Skeletal muscle satellite cell (primary cell): Measurements from ENCODE around the gene PRAME.

ENCODE experiments used
- H3K27me3 ChIP-seq: 2 replicates; pipeline ENCODE4 v1.7.0; 2013; ENCODE audit warnings: low read length; ENCODE audit not compliant: control insufficient read depth, insufficient read depth
- H3K36me3 ChIP-seq: 2 replicates; pipeline ENCODE4 v1.7.0; 2013; ENCODE audit warnings: mild to moderate bottlenecking, control low read depth, low read length; ENCODE audit not compliant: insufficient read depth
- H3K4me1 ChIP-seq: 2 replicates; pipeline ENCODE4 v1.7.0; 2013; ENCODE audit warnings: low read length; ENCODE audit not compliant: control insufficient read depth, insufficient read depth
- H3K4me2 ChIP-seq: 2 replicates; pipeline ENCODE4 v1.7.0; 2013; ENCODE audit warnings: mild to moderate bottlenecking, low read length
- H3K4me3 ChIP-seq: 2 replicates; pipeline ENCODE4 v1.7.0; 2013; ENCODE audit warnings: low read length
- H3K9ac ChIP-seq: 2 replicates; pipeline ENCODE4 v1.7.0; 2013; ENCODE audit warnings: mild to moderate bottlenecking, low read depth, low read length, moderate library complexity
- H3K9me3 ChIP-seq: replicated peaks from 2 replicates; pipeline ENCODE4 v1.7.0; 2013; ENCODE audit warnings: mild to moderate bottlenecking, control low read depth, low read length

PRAME gene

DNA sequence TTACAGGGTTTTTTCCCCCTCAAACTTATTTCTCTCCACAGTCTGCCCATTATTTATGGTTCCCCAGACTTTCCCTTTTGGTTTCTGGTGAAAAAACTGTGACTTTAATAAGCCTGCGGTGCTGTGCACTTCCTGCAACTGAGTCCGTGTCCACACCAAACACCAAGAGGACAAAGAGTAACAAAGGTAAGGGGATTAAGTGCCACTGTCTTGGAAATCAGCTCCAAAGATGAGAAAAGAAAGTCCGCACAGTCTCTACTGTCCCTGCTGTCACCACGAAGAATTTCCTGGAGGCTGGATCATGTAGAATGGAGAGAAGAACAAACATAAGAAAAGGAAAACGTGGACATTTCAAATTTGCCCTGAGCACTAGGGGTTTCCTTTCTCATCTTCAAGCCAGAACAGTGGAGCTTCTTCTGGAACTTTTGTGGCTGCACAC, 17.9 kb upstream of the PRAME start:
- no peak overlapping the region for H3K4me3 ChIP-seq
- H3K9me3 ChIP-seq, result no peaks in the 10 kb centered on the region
- H3K27me3 ChIP-seq, result peaks cover 52% of the 10 kb centered on the region
- H3K4me1 ChIP-seq, result peaks cover 6% of the 10 kb centered on the region
- H3K9ac ChIP-seq, result no peak overlapping the region
- no peaks in the 10 kb centered on the region for H3K36me3 ChIP-seq
- no peak overlapping the region for H3K4me2 ChIP-seq

DNA sequence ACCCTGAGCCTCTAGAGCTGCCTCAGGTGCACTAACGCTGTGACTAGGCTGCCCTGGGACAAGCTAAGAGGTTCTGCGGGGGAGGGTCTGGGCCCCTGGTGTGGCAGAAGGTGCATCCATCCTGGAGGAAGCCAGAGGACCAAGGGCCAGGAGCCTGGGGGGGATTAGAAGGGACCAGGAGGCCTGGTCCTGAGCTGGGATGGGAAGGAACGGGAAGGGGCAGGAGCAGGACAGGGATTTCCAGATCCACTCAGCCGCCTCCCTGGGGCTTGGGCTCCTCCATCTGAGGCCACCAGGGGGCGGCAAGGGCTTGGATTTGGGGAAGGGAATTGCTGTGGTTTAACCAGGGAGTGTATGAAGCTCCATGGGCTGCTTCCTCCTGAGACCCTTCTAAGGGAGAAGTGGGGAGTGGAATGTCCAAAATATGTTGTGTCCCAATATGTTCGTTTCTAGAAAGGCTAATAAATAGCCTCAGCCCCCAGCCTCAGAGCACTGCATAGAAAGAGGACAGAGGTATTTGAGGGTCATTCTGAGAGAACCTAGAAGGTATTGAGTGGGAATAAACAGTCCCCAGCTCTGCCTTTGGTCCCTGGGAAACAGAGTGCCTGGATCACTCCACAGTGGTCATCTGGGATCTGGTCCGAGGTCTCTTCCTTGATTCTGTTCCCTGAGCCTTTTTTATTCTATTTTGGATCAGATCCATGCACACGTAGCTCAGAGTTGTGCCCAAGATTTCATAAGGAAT, 17.4 kb upstream of the PRAME start:
- Histone ChIP-seq H3K9me3 (no peaks in the 10 kb centered on the region), H3K4me2 (no peak overlapping the region), H3K36me3 (no peaks in the 10 kb centered on the region), H3K4me1 (peaks cover 6% of the 10 kb centered on the region), H3K9ac (no peak overlapping the region), H3K27me3 (peaks cover 52% of the 10 kb centered on the region), H3K4me3 (no peak overlapping the region)

DNA sequence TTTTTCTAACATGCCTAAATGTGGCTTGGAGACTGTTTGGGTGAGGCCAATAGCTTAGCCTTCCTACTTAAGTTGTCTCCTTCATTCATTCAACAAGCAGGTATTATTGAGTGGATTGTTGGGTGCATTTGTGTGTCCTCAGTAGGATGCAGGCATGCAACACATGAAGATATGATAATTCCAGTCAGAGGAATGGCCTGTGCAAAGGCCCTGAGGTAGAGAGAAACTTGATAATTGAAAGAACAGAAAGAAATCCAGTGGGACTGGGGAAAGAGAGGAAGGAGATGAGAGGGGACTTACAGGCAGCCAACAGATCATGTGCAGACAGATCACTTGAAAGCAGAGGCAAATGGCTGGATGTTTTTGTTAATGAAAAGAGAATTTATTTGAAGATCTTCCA, 15.3 kb upstream of the PRAME start:
- Histone ChIP-seq H3K36me3 (no peaks in the 10 kb centered on the region), H3K4me2 (no peak overlapping the region), H3K9ac (no peak overlapping the region), H3K4me3 (no peak overlapping the region), H3K27me3 (peaks cover 58% of the 10 kb centered on the region), H3K9me3 (no peaks in the 10 kb centered on the region), H3K4me1 (peaks cover 5% of the 10 kb centered on the region)

DNA sequence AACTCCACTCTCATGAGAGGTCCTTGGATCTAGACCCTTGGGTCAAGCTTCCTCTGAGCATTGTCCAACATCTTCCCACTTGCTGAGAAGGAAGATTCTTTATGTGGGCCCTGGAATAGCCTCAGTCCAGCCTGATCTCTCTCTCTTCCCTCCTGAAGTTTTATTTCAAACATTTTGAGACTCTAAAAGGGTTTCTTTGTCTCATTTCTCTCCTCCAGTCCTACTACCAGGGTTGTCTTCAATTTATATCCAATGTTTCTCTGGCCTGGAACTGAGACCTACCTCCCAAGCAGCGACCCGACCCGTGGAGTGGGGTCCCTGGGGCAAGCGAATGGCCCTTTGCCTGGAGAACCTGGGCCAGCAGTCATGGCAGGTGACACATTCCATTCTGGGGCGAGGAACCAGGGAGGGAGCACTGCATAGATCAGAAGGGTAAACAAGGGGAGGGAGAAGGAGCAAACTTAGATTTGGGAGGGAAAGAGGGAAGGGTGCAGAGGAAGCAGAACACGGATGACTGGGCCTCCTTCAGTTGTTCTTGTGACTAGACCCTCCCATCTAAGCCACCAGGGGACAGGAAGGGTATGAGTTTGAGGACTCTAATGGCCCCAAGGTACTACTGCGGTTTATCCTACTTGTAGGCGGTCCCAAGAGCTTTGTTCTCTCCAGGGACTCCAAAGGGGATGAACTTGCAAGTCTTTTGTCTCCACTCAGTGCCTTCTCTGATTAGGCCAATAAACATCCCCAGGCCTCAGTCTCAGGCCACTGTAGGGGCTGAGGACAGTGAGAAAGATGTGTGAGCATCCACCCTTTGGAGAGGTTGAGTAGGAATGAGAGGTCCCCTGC, 14.2 kb upstream of the PRAME start:
- Histone ChIP-seq H3K9ac (no peak overlapping the region), H3K4me1 (no peaks in the 10 kb centered on the region), H3K36me3 (no peaks in the 10 kb centered on the region), H3K4me3 (no peak overlapping the region), H3K27me3 (peaks cover 69% of the 10 kb centered on the region), H3K4me2 (no peak overlapping the region), H3K9me3 (no peaks in the 10 kb centered on the region)

DNA sequence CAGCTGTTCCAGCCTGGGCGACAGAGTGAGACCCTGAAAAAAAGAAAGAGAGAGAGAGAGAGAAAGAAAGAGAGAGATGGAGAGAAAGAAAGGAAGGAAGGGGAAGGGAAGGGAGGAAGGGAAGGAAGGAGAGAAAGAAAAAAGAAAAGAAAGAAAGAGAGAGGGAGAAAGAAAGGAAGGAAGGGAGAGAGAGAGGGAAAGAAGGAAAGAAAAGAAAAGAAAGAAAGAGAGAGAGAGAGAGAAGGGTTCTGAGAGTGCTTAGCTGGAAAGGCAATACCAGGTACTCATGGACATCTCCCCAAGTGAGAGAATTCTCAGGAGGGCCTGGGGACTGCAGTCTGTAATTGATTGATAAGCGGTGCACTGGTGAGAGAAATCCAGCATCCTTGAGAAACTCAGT, 12.8 kb upstream of the PRAME start:
- Histone ChIP-seq H3K4me3 (no peak overlapping the region), H3K27me3 (peaks cover 70% of the 10 kb centered on the region), H3K9ac (no peak overlapping the region)

DNA sequence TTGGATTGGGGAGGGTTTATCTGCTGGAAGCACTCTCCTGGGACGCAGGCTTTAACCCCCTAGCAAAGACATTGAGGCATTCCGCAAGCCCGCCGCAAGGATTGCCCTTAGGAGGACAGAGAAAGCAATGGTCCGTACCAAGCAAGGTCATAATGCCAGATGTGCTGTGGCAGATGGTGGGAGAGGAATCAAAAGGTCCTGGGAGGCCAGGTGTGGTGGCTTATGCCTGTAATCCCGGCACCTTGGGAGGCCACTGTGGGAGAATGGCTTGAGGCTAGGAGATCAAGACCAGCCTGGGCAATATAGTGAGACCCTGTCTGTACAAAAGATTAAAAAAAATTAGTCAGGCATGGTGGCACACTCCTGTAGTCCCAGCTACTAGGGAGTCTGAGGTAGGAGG, 12.4 kb upstream of the PRAME start:
- no peak overlapping the region for H3K4me3 ChIP-seq
- no peak overlapping the region for H3K4me2 ChIP-seq
- no peaks in the 10 kb centered on the region for H3K36me3 ChIP-seq
- no peaks in the 10 kb centered on the region for H3K4me1 ChIP-seq
- H3K9me3 ChIP-seq, result no peaks in the 10 kb centered on the region
- H3K9ac ChIP-seq, result no peak overlapping the region
- peaks cover 66% of the 10 kb centered on the region for H3K27me3 ChIP-seq

More for the DNA sequence above, 12.8 kb upstream of the PRAME start:
- Histone ChIP-seq H3K4me1 (no peaks in the 10 kb centered on the region), H3K4me2 (no peak overlapping the region), H3K36me3 (no peaks in the 10 kb centered on the region), H3K9me3 (no peaks in the 10 kb centered on the region)

DNA sequence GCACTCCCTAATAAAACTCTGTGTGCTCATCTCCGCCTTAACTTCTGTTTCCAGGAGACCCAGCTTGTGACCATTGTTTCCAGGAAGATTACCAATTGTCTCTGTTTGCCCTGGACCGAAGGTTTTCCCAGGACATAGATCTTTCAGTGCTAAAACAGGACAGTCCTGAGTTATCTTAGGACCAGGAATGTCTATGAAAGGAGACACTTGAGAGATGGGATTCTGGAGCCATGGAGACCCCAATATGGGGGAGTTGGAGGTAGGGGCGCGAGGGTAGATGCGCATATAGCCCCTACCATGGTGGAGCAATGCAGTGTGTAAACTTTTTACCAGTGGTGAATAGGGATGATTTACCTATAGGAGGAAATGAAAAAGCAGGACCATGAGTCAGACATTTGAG, 10.2 kb upstream of the PRAME start:
- no peak overlapping the region for H3K4me3 ChIP-seq
- no peaks in the 10 kb centered on the region for H3K9me3 ChIP-seq
- H3K27me3 ChIP-seq, result peaks cover 68% of the 10 kb centered on the region
- H3K9ac ChIP-seq, result no peak overlapping the region
- no peaks in the 10 kb centered on the region for H3K4me1 ChIP-seq
- H3K36me3 ChIP-seq, result no peaks in the 10 kb centered on the region
- no peak overlapping the region for H3K4me2 ChIP-seq

DNA sequence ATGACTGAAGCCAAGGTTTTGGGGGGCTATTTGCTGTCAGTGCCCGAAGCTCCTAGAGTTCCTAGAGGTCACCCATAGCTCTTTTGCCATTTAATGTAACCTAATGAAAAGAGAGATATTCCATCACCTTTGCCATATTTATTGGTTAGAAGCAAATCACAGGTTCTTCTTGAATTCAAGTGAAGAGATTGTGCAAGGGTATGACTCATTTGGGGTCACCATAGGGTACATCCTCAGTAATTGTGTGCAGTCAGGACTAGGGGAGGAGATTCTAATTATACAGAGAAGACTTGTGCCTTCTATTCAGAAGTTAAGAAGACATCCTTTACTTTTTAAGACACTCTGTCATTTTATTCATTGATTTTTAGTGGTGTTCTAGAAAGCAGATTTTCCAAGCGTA, 6.9 kb upstream of the PRAME start:
- H3K36me3 ChIP-seq, result no peaks in the 10 kb centered on the region
- no peak overlapping the region for H3K4me2 ChIP-seq
- H3K4me1 ChIP-seq, result no peaks in the 10 kb centered on the region
- peaks cover 39% of the 10 kb centered on the region for H3K27me3 ChIP-seq
- no peak overlapping the region for H3K9ac ChIP-seq
- no peak overlapping the region for H3K4me3 ChIP-seq
- H3K9me3 ChIP-seq, result no peaks in the 10 kb centered on the region

DNA sequence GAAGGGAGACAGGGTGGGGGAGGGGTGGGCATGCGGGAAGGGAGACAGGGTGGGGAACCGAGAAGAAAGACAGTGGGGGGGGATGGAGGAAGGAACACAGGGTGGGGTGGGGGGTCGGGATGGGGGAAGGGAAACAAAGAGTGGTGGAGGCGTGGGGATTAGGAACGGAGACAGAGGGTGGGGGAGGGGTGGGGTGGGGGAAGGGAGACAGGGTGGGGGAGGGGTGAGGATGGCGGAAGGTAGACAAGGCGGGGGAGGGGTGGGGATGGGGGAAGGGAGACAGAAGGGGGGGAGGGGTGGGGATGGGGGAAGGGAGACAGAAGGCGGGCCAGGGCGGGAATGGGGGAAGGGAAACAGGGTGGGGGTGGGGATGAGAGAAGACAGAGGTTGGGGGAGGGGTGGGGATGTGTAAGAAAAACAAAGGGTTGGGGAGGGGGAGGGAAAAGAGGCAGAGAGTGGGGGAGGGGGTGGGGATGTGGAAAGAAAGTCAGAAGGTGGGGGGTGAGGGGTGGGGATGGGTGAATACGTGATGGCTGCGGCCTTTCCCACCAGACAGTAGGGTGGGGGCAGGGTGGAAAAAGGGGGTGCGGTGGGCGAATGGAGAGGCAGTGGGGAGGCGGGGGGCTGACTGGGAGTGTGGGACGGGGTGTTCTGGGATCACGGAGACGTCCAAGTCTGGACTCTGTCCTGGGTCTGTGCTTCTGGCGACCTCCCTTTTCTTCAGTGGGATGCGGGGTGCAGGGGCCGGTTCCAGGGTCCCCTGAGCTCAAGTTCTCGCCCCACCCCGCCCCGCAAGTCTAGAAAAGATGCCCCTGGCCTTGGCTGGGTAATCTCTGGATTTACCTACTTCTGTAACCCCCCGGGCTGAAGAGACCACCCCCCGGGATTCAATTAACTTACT, 744 bp downstream of the PRAME start:
- Histone ChIP-seq H3K4me2 (no peak overlapping the region), H3K9ac (no peak overlapping the region), H3K36me3 (no peaks in the 10 kb centered on the region), H3K4me3 (no peak overlapping the region), H3K4me1 (no peaks in the 10 kb centered on the region), H3K9me3 (no peaks in the 10 kb centered on the region), H3K27me3 (peaks cover 10% of the 10 kb centered on the region)

DNA sequence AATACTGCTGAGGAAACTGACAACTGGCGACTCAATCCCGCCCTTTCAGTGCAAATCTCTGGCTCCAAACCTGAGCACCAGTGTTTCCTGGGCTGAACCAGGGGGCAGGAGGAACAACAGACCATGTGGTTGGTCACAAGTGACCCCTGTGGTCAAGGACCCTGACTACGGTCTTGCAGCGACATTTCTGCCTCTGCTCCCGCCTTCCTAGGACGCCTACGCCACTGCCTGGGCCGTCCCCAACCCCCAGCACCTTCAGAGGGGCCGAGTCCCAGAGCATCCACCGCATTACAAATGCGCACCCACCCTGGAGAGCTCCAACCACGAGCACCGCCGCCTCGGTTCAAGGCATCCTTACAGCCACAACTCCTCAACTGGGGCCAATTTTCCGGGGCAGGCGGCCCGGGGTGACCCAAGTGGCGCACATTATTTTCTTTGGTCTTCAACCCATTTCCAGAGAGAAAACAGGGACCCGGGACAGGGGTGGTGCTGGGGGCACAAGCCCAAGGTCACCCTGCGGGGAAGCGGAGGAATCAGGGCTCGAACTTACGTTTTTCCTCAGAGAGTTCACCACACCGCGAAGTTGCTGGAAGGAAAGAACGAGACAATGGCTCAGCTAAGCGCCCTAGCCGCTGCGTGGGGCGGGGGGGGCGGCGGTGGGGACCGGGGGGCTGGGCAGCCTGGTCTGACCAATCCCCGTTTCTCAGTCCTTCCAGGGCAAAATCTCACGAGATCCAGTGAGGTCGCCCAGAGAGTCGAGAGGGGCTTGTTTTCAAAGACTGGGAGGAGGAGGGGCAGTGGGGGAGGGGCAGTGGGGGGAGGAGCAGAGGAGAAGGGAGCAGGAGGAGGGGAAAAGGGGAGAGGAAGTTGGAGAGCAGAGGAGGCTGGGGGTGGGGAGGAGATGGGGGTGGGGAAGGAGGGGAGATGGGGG, 1.8 kb downstream of the PRAME start:
- no peak overlapping the region for H3K4me2 ChIP-seq
- H3K9me3 ChIP-seq, result no peaks in the 10 kb centered on the region
- no peaks in the 10 kb centered on the region for H3K4me1 ChIP-seq
- no peaks in the 10 kb centered on the region for H3K36me3 ChIP-seq
- H3K9ac ChIP-seq, result no peak overlapping the region
- H3K4me3 ChIP-seq, result no peak overlapping the region
- peaks cover 13% of the 10 kb centered on the region for H3K27me3 ChIP-seq
